IMR-90 (cell line): ENCODE measurements around the gene NEURL1B. TPM values are rescaled to one million over a fixed set of nuclear protein-coding genes. Genes with fewer than 3 reads are reported as not detected.

ENCODE experiments used
- ATAC-seq: fragments of 200-7000 bp; cut with Tn5 transposase; 2 replicates; pipeline ENCODE4 v1.9.1; 2020; ENCODE audit warnings: low read depth, mild to moderate bottlenecking, moderate library complexity
- BruUV-seq: library from RNA; stranded (reverse); fragments of 400-500 nt; replicated peaks from 2 replicates; lab custom pipeline; 2021; lab: Mats Ljungman, UMichigan
- CTCF ChIA-PET: fragments of 300-600 bp; formaldehyde crosslinking; extraction: SDS; loops from one replicate; lab custom pipeline; 2021; ENCODE audit warnings: antibody characterized with exemption; lab: Yijun Ruan, JAX
- POLR2A ChIA-PET: fragments of 300-600 bp; sonication (Branson Sonifier 250); formaldehyde crosslinking; loops from one replicate; lab custom pipeline; 2022; ENCODE audit warnings: antibody characterized with exemption; ENCODE audit not compliant: unreplicated experiment; lab: Charles Lee
- DNase-seq: peaks from one replicate; pipeline ENCODE4 v3.0.0; 2013
- H2AFZ ChIP-seq: replicated peaks from 2 replicates; pipeline ENCODE3; 2013; ENCODE audit warnings: low read length, mild to moderate bottlenecking; ENCODE audit not compliant: poor library complexity
- H2AK5ac ChIP-seq: 2 replicates; pipeline ENCODE4 v1.6.1; 2013; ENCODE audit warnings: low read depth, low read length, inconsistent platforms
- H2AK9ac ChIP-seq: replicated peaks from 2 replicates; pipeline ENCODE3; 2013; ENCODE audit warnings: mild to moderate bottlenecking, low read depth, low read length, moderate library complexity; ENCODE audit not compliant: poor library complexity
- H2BK120ac ChIP-seq: 2 replicates; pipeline ENCODE4 v1.6.1; 2013; ENCODE audit warnings: low read depth, low read length, inconsistent platforms
- H2BK15ac ChIP-seq: 3 replicates; pipeline ENCODE4 v1.6.1; 2013; ENCODE audit warnings: low read depth, low read length, inconsistent platforms
- H2BK20ac ChIP-seq: 2 replicates; pipeline ENCODE4 v1.6.1; 2013; ENCODE audit warnings: low read depth, mild to moderate bottlenecking, inconsistent platforms, low read length, moderate library complexity
- H2BK5ac ChIP-seq: 2 replicates; pipeline ENCODE4 v1.6.1; 2013; ENCODE audit warnings: mild to moderate bottlenecking, low read depth, low read length, inconsistent platforms; ENCODE audit not compliant: poor library complexity, severe bottlenecking
- H3K14ac ChIP-seq: replicated peaks from 2 replicates; pipeline ENCODE4 v1.6.1; 2013; ENCODE audit warnings: low read depth, low read length, inconsistent platforms
- H3K18ac ChIP-seq: 2 replicates; pipeline ENCODE4 v1.6.1; 2013; ENCODE audit warnings: low read depth, low read length, control low read depth
- H3K23ac ChIP-seq: 2 replicates; pipeline ENCODE4 v1.6.1; 2013; ENCODE audit warnings: low read depth, low read length, inconsistent platforms
- H3K27ac ChIP-seq: 2 replicates; pipeline ENCODE4 v1.5.1; 2013; ENCODE audit warnings: mild to moderate bottlenecking, control low read depth, low read length; ENCODE audit not compliant: insufficient read depth
- H3K27me3 ChIP-seq: 2 replicates; pipeline ENCODE4 v1.6.1; 2013; ENCODE audit warnings: low read length; ENCODE audit not compliant: control insufficient read depth, insufficient read depth
- H3K36me3 ChIP-seq: 2 replicates; pipeline ENCODE4 v1.6.1; 2013; ENCODE audit warnings: low read length, mixed read lengths; ENCODE audit not compliant: control insufficient read depth, insufficient read depth
- H3K4ac ChIP-seq: 2 replicates; pipeline ENCODE4 v1.6.1; 2013; ENCODE audit warnings: low read depth, low read length, inconsistent platforms
- H3K4me1 ChIP-seq: 2 replicates; pipeline ENCODE4 v1.6.1; 2013; ENCODE audit warnings: low read length, mixed read lengths; ENCODE audit not compliant: control insufficient read depth, insufficient read depth
- H3K4me2 ChIP-seq: 2 replicates; pipeline ENCODE4 v1.6.1; 2013; ENCODE audit warnings: low read depth, mild to moderate bottlenecking, control low read depth, low read length, moderate library complexity
- H3K4me3 ChIP-seq: 2 replicates; pipeline ENCODE4 v1.5.1; 2013; ENCODE audit warnings: low read depth, mild to moderate bottlenecking, control low read depth, low read length, moderate library complexity; ENCODE audit not compliant: insufficient read depth
- H3K56ac ChIP-seq: 2 replicates; pipeline ENCODE4 v1.6.1; 2013; ENCODE audit warnings: low read length, inconsistent platforms; ENCODE audit not compliant: insufficient read depth; ENCODE audit errors: extremely low read depth
- H3K79me1 ChIP-seq, 2 experiments: 2 replicates each; pipeline ENCODE4 v1.6.1; 2013; ENCODE audit warnings: low read length in 2 of 2, inconsistent platforms in 1 of 2, low read depth in 1 of 2
- H3K9ac ChIP-seq: 2 replicates; pipeline ENCODE4 v1.6.1; 2013; ENCODE audit warnings: low read depth, low read length, control low read depth
- H3K9me1 ChIP-seq: 2 replicates; pipeline ENCODE4 v1.6.1; 2013; ENCODE audit warnings: low read length, inconsistent platforms; ENCODE audit not compliant: insufficient read depth
- H3K9me3 ChIP-seq: 2 replicates; pipeline ENCODE4 v1.6.1; 2013; ENCODE audit warnings: low read length; ENCODE audit not compliant: control insufficient read depth, insufficient read depth
- H4K20me1 ChIP-seq: 2 replicates; pipeline ENCODE4 v1.6.1; 2013; ENCODE audit warnings: low read length, inconsistent platforms; ENCODE audit not compliant: insufficient read depth
- H4K5ac ChIP-seq: 2 replicates; pipeline ENCODE4 v1.6.1; 2013; ENCODE audit warnings: mild to moderate bottlenecking, low read depth, low read length, control low read depth
- H4K8ac ChIP-seq, 2 experiments: 2 replicates each; pipeline ENCODE4 v1.6.1; 2013; ENCODE audit warnings: low read depth in 2 of 2, low read length in 2 of 2, control low read depth in 1 of 2, inconsistent platforms in 1 of 2
- H4K91ac ChIP-seq: 2 replicates; pipeline ENCODE4 v1.6.1; 2013; ENCODE audit warnings: low read depth, low read length, inconsistent platforms; ENCODE audit not compliant: insufficient read depth
- BHLHE40 ChIP-seq: fragments of 150-350 bp; IDR thresholded peaks from 2 replicates; pipeline ENCODE4 v1.6.1; 2016; ENCODE audit warnings: mild to moderate bottlenecking, low read depth, low read length
- CEBPB ChIP-seq: IDR thresholded peaks from 2 replicates; pipeline ENCODE4 v1.6.1; 2012; ENCODE audit warnings: low read depth, low read length, improper control_type of control experiment
- CTCF ChIP-seq: conservative IDR thresholded peaks from 2 replicates; pipeline ENCODE4 v1.5.1; 2012; ENCODE audit warnings: mild to moderate bottlenecking, low read depth, low read length, improper control_type of control experiment
- ELK1 ChIP-seq: fragments of 150-350 bp; IDR thresholded peaks from 2 replicates; pipeline ENCODE4 v1.6.1; 2016; ENCODE audit warnings: low read depth, mild to moderate bottlenecking, low read length, moderate library complexity, borderline replicate concordance
- FOS ChIP-seq: fragments of 150-350 bp; IDR thresholded peaks from 2 replicates; pipeline ENCODE4 v1.6.1; 2016; ENCODE audit warnings: low read depth, low read length
- MAFK ChIP-seq: IDR thresholded peaks from 2 replicates; pipeline ENCODE4 v1.6.1; 2012; ENCODE audit warnings: low read depth, low read length, improper control_type of control experiment
- MAZ ChIP-seq: IDR thresholded peaks from 2 replicates; pipeline ENCODE4 v1.6.1; 2012; ENCODE audit warnings: low read depth, mild to moderate bottlenecking, low read length, improper control_type of control experiment, moderate library complexity, borderline replicate concordance
- RAD21 ChIP-seq: IDR thresholded peaks from 2 replicates; pipeline ENCODE4 v1.6.1; 2012; ENCODE audit warnings: low read length, improper control_type of control experiment
- USF2 ChIP-seq: fragments of 150-350 bp; IDR thresholded peaks from 2 replicates; pipeline ENCODE4 v1.6.1; 2017; ENCODE audit warnings: mild to moderate bottlenecking, antibody characterized with exemption, low read length, low read depth
- WGBS, 2 experiments: methylation state at CpG; one replicate each; pipeline versions ENCODE4 v1.1.5 to v1.1.7; 2013; ENCODE audit warnings: missing lambda C conversion rate in 2 of 2; ENCODE audit not compliant: insufficient read length in 1 of 2; ENCODE audit errors: extremely low coverage in 2 of 2; 5-methylcytosine and 5-hydroxymethylcytosine counted together
- dilution Hi-C: fragments of 300-500 bp; cut with HindIII; formaldehyde crosslinking; loops from one replicate; pipeline ENCODE4 v1.14.3; 2018; ENCODE audit warnings: low sequenced_read_pairs; ENCODE audit not compliant: unreplicated experiment
- in situ Hi-C: fragments of 300-500 bp; cut with MboI; formaldehyde crosslinking; loops from 3 replicates; pipeline ENCODE4 v1.14.3; 2019; ENCODE audit warnings: low sequenced_read_pairs, inconsistent platforms, mixed read lengths
- intact Hi-C: fragments of 100-400 bp; cut with micrococcal nuclease; formaldehyde crosslinking; loops from 2 replicates; pipeline ENCODE4 v1.10.0; 2022
- polyA plus RNA-seq, 3 experiments: library from polyadenylated mRNA; depleted of rRNA; stranded (reverse); fragments of >200 nt; gene quantifications; 2 replicates each; pipeline ENCODE4 v1.2.3, GENCODE V29; 2012; ENCODE audit warnings: low replicate concordance in 1 of 3
- total RNA-seq: library from RNA; depleted of rRNA; stranded (reverse); fragments of >200 nt; gene quantifications from 2 replicates; pipeline ENCODE4 v1.2.3, GENCODE V29; 2012

Gene NEURL1B
- total and polyA plus RNA-seq, 2 of the 4 experiments (the other 2 are of a cell fraction): 1.8 to 2.8 TPM

- no peak for TF ChIP-seq CTCF
Observed at GRCh38 chr5:172730222-172730621, 89.2 kb downstream of the NEURL1B start (continued).

GRCh38 chr5:172730981-172731679, 90.1 kb downstream of the NEURL1B start:
- Histone ChIP-seq H2AK5ac (peak overlapping the region; percentile 66), H3K14ac (no peak overlapping the region), H3K79me1 (no peaks in the 10 kb centered on the region), H3K27me3 (peaks cover 2% of the 10 kb centered on the region; the same call in 1 of the 2 replicates), H3K4me3 (no peak overlapping the region), H2BK5ac (no peak overlapping the region), H3K36me3 (no peaks in the 10 kb centered on the region), H3K27ac (no peak overlapping the region), H4K5ac (no peak overlapping the region), H2BK120ac (no peak overlapping the region), H2BK20ac (no peak overlapping the region), H4K91ac (no peak overlapping the region), H2AK9ac (no peak overlapping the region), H3K23ac (no peak overlapping the region), H3K4me1 (peaks cover 15% of the 10 kb centered on the region), H3K56ac (no peak overlapping the region), H3K4ac (no peak overlapping the region), H3K18ac (no peak overlapping the region), H2AFZ (no peak overlapping the region), H3K9me3 (no peaks in the 10 kb centered on the region), H2BK15ac (no peak overlapping the region), H4K8ac (no peak overlapping the region), H4K20me1 (no peaks in the 10 kb centered on the region), H3K9me1 (0 out of 2 replicates have a peak, but pooled peaks cover 15% of the 10 kb centered on the region), H3K9ac (no peak overlapping the region), H3K4me2 (no peak overlapping the region)
- DNase-seq (no peak), ATAC-seq (no peak)
- WGBS, 2 experiments: 91% methylated on average over 12 of the region's 16 CpGs; no CpG with 5 or more reads in 1 of the 2 experiments
- CTCF ChIA-PET: no interaction called here
- POLR2A ChIA-PET: no interaction called here
- intact Hi-C loops: loop anchor here (5.0 kb wide), 1 partner anchor 36 kb away; no protein-coding TSS in a partner anchor
- in situ Hi-C loops: no loop called here
- dilution Hi-C loops: no loop called here
- no TSS peak for BruUV-seq
- TF ChIP-seq MAZ (no peak), FOS (no peak), ELK1 (no peak), CEBPB (no peak), BHLHE40 (no peak), CTCF (no peak), USF2 (no peak), RAD21 (no peak), MAFK (no peak)
